GM06990 (cell line): ENCODE results near the gene ETS1.

ENCODE experiments used
- DNase-seq: peaks from one replicate; pipeline ENCODE4 v3.0.0-alpha.2; 2011; ENCODE audit not compliant: insufficient read length; ENCODE audit errors: extremely low read depth
- H3K27me3 ChIP-seq: replicated peaks from 2 replicates; pipeline ENCODE4 v1.6.0; 2011; ENCODE audit warnings: low read length; ENCODE audit not compliant: control insufficient read depth, insufficient read depth
- H3K36me3 ChIP-seq: 2 replicates; pipeline ENCODE4 v1.5.1; 2011; ENCODE audit warnings: low read length; ENCODE audit not compliant: control insufficient read depth, insufficient read depth
- H3K4me3 ChIP-seq: replicated peaks from 2 replicates; pipeline ENCODE4 v1.5.1; 2011; ENCODE audit warnings: low read depth, mild to moderate bottlenecking, control low read depth, low read length
- TF ChIP-seq, protein P1 (sequence below): IDR thresholded peaks from 2 replicates; pipeline ENCODE4 v1.5.1; 2011; ENCODE audit warnings: low read length, control low read depth, mild to moderate bottlenecking, inconsistent platforms; ENCODE audit not compliant: insufficient read depth, poor library complexity, severe bottlenecking

Gene ETS1

DNA sequence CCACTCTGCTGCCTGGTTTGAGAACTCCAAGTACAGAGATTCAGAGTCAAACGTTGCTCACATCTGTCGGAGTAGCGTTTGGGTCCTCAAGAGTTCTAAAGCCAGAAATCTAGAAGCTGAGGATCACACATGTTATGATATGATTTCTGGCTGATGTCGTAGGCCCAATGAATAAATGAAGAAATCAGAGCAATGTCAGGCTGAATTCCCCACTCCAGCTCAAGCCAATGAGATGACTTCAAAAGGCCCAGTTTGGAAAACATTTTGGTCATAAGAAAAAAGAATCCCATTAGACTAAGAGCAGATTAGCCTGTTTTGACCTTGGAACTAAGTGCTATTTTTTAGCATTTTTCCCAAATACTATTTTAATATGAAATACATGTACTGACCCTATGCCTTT, 106.7 kb downstream of the ETS1 start:
- DNase-seq: no peak
- no peaks in the 10 kb centered on the region for H3K27me3 ChIP-seq

DNA sequence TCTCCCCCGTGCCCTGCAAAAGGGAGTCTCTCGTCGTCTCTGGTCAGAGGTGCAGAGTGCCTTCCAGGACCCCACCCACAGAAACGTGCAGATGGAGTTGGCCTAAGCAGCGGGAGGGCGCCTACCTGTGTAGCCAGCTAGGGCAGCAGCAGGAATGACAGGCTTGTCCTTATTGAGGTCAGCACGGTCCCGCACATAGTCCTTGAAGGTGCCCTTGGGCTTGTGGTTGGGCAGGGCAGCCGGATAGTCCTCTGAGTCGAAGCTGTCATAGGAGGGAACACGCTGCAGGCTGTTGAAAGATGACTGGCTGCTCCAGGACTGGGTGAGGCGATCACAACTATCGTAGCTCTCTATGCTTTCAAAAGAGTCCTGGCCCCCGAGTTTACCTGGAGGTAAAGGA, 107.3 kb downstream of the ETS1 start:
- H3K36me3 ChIP-seq: peaks cover 18% of the 10 kb centered on the region
- TF ChIP-seq, protein P1, sequence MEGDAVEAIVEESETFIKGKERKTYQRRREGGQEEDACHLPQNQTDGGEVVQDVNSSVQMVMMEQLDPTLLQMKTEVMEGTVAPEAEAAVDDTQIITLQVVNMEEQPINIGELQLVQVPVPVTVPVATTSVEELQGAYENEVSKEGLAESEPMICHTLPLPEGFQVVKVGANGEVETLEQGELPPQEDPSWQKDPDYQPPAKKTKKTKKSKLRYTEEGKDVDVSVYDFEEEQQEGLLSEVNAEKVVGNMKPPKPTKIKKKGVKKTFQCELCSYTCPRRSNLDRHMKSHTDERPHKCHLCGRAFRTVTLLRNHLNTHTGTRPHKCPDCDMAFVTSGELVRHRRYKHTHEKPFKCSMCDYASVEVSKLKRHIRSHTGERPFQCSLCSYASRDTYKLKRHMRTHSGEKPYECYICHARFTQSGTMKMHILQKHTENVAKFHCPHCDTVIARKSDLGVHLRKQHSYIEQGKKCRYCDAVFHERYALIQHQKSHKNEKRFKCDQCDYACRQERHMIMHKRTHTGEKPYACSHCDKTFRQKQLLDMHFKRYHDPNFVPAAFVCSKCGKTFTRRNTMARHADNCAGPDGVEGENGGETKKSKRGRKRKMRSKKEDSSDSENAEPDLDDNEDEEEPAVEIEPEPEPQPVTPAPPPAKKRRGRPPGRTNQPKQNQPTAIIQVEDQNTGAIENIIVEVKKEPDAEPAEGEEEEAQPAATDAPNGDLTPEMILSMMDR: no peak
- H3K27me3 ChIP-seq: no peaks in the 10 kb centered on the region
- no peak for DNase-seq
- H3K4me3 ChIP-seq: no peak overlapping the region

More for the DNA sequence above, 106.7 kb downstream of the ETS1 start:
- Histone ChIP-seq H3K36me3 (peaks cover 18% of the 10 kb centered on the region), H3K4me3 (no peak overlapping the region)
- TF ChIP-seq, protein P1: no peak

DNA sequence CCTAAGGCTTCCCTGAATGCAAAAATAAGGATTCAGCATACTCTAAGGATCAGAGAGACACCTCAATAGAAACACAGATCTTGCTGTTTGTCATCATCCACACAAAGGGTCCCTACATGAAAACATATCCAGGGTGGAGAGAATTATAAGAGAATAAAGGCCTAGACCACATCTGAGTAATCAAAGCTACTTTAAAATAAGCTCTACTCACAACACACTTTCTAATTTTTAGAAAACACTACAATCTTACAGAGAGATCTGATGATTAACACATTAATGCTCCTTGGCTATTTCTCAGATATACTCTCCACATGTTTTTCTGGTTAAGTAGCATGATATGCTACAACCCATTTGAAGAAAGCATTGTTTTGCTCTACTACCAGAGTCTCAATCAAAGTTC, 108.2 kb downstream of the ETS1 start:
- TF ChIP-seq, protein P1: no peak
- peaks cover 13% of the 10 kb centered on the region for H3K36me3 ChIP-seq
- no peak for DNase-seq
- H3K27me3 ChIP-seq: no peaks in the 10 kb centered on the region
- no peak overlapping the region for H3K4me3 ChIP-seq

DNA sequence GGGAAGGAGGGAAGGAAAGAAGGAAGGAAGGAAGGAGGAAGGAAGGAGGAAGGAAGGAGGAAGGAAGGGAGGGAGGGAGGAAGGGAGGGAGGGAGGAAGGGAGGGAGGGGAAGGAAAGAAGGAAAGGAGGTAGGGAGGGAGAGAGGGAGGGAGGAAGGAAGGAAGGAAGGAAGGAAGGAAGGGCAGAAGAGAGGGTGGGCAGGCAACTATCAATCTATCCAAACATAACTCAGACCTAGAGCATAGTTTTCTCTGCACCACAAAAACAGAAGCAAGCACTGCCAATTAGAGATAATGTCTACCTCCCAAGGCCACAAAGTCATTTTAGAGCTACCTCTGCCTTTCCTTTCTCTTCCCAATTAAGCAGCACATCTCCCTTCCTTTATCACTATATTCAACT, 109.1 kb downstream of the ETS1 start:
- H3K36me3 ChIP-seq: peaks cover 13% of the 10 kb centered on the region
- TF ChIP-seq, protein P1: no peak
- DNase-seq: no peak
- no peak overlapping the region for H3K4me3 ChIP-seq
- H3K27me3 ChIP-seq: no peaks in the 10 kb centered on the region

DNA sequence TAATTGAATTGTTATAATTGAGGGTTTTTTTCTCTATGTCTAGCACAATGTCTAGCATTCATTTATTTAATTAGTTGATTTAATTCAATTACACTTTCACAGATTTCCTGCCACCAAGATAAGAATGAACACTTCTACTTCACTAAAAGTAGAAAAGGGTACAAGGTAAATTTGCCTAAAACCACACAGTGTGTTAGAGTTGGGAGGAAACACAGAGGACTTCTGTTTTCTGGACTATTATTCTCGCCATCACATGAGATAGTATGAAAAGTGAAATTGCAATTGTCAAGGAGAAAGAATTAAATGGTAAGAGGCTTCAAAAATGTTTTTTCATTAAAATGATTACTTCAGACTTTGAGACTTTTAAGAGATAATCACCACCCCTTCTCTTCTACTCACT, 109.5 kb downstream of the ETS1 start:
- peaks cover 13% of the 10 kb centered on the region for H3K36me3 ChIP-seq
- H3K27me3 ChIP-seq: no peaks in the 10 kb centered on the region
- DNase-seq: no peak
- TF ChIP-seq, protein P1: no peak
- H3K4me3 ChIP-seq: no peak overlapping the region

DNA sequence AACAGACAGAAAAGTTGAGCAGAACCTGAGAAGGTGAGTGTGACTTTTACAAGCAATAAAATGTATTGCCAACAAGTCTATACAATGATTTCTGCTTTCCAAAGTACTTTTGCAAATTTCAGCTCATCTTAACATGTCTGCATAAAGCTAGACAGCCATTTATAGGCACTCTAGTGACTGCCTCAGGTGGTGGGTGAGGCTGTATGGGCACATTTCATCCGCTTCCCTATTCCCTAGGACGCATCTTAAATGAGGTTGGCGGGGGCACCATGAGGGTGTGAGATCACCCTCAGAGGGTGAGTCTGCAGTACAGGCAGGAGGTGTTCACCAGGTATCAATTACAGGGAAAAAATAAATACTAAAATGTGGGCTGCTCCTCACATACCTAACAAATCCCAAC, 110.1 kb downstream of the ETS1 start:
- no peak overlapping the region for H3K4me3 ChIP-seq
- TF ChIP-seq, protein P1: no peak
- H3K36me3 ChIP-seq: peaks cover 13% of the 10 kb centered on the region
- no peak for DNase-seq
- no peaks in the 10 kb centered on the region for H3K27me3 ChIP-seq
